ENCODE data around the gene SLC2A9.

Gene SLC2A9

GRCh38 chr4:10020871-10021652 lies at the start of gene SLC2A9:
Gene SLC2A9, minus strand, starts transcription at chr4:10021497. Its CDS starts 68 bp downstream, at chr4:10021429.
- DNase-seq: no peak

GRCh38 chr4:10069075-10069642 lies 47.9 kb upstream of the SLC2A9 start:
- DNase-seq: no peak

GRCh38 chr4:10066670-10067651 lies 45.7 kb upstream of the SLC2A9 start:
- no peak for DNase-seq

GRCh38 chr4:10066206-10066605 lies 44.9 kb upstream of the SLC2A9 start:
- no peak for DNase-seq

- no peak for DNase-seq
These were observed 42.4 kb upstream of the SLC2A9 start for GRCh38 chr4:10063544-10064300.

- no peak for DNase-seq
These were observed 40.5 kb upstream of the SLC2A9 start for GRCh38 chr4:10061650-10062415.

- no peak for DNase-seq
These were observed 37.1 kb upstream of the SLC2A9 start for GRCh38 chr4:10058371-10058770.

GRCh38 chr4:10057023-10057395 lies 35.7 kb upstream of the SLC2A9 start:
- no peak for DNase-seq

GRCh38 chr4:10056334-10057022 lies 35.2 kb upstream of the SLC2A9 start:
- no peak for DNase-seq

- no peak for DNase-seq
These were observed 34.6 kb upstream of the SLC2A9 start for GRCh38 chr4:10055871-10056270.

GRCh38 chr4:10054571-10055041 lies 33.3 kb upstream of the SLC2A9 start:
- no peak for DNase-seq

- DNase-seq: no peak
These were observed 32.5 kb upstream of the SLC2A9 start for GRCh38 chr4:10053635-10054453.

GRCh38 chr4:10051517-10052135 lies 30.3 kb upstream of the SLC2A9 start:
- no peak for DNase-seq

- no peak for DNase-seq
These were observed 29.4 kb upstream of the SLC2A9 start for GRCh38 chr4:10050721-10051120.

- DNase-seq: no peak
These were observed 29.0 kb upstream of the SLC2A9 start for GRCh38 chr4:10050261-10050661.

- no peak for DNase-seq
These were observed 27.8 kb upstream of the SLC2A9 start for GRCh38 chr4:10048941-10049697.

- no peak for DNase-seq
These were observed 26.7 kb upstream of the SLC2A9 start for GRCh38 chr4:10047967-10048366.

GRCh38 chr4:10046471-10046870 lies 25.2 kb upstream of the SLC2A9 start:
- DNase-seq: no peak

- no peak for DNase-seq
These were observed 24.2 kb upstream of the SLC2A9 start for GRCh38 chr4:10045481-10045880.

Measured in GDM1 (cell line).